Body of pancreas (tissue), 4 donors: ENCODE results near the gene KLK2. TPM values are rescaled to one million over a fixed set of nuclear protein-coding genes. Genes with fewer than 3 reads are reported as not detected.

Experiments used
- ATAC-seq: fragments of 150-250 bp; one replicate; pipeline ENCODE4 v1.9.1; 2016
- DNase-seq, 4 donors: peaks; one replicate each; pipeline ENCODE4 v3.0.0-alpha.2; 2019
- H3K27ac ChIP-seq, 4 donors: fragments of 200-600 bp; sonication (generic); 1 replicate in 3 of 4; 2 replicates in 1 of 4; pipeline versions ENCODE4 v1.5.1 to v1.6.1; 2016 to 2019; ENCODE audit warnings: mild to moderate bottlenecking in 1 of 4, mixed read lengths in 1 of 4, moderate library complexity in 1 of 4
- H3K27me3 ChIP-seq, 2 donors: fragments of 200-600 bp; sonication (generic); one replicate each; pipeline ENCODE4 v1.6.0; 2016; ENCODE audit warnings: mild to moderate bottlenecking in 1 of 2
- H3K36me3 ChIP-seq, 2 donors: fragments of 200-600 bp; sonication (generic); replicated peaks in 1 of 2; 2 replicates each; pipeline ENCODE4 v1.5.1; 2016; ENCODE audit warnings: low read depth in 2 of 2; ENCODE audit not compliant: insufficient read depth in 1 of 2
- H3K4me1 ChIP-seq: fragments of 200-600 bp; sonication (generic); one replicate; pipeline ENCODE4 v1.6.0; 2016
- H3K4me3 ChIP-seq, 2 donors: fragments of 200-600 bp; sonication (generic); 1 replicate in 1 of 2; 2 replicates in 1 of 2; pipeline ENCODE4 v1.5.1; 2016 to 2019
- H3K9me3 ChIP-seq, 3 donors: fragments of 200-600 bp; sonication (generic); 1 replicate in 2 of 3; 2 replicates in 1 of 3; pipeline ENCODE4 v1.5.1; 2016
- POLR2A ChIP-seq, 3 donors: fragments of 450-650 bp; IDR thresholded peaks; one replicate each; pipeline ENCODE4 v1.6.1; 2016; ENCODE audit warnings: antibody characterized with exemption in 3 of 3, mild to moderate bottlenecking in 2 of 3
- WGBS, 2 donors: methylation state at CpG; one replicate each; pipeline ENCODE4 v1.1.5; 2017; 5-methylcytosine and 5-hydroxymethylcytosine counted together
- intact Hi-C: fragments of 100-400 bp; cut with DNase I; formaldehyde crosslinking; loops from one replicate; pipeline ENCODE4 v1.15.1; 2023
- total RNA-seq, 2 donors: library from RNA; depleted of rRNA; stranded (reverse); fragments of >200 nt; gene quantifications; one replicate each; pipeline ENCODE4 v1.1.0, GENCODE V29; 2016
- TF ChIP-seq, protein P1 (sequence below), 7 experiments: fragments of 450-650 bp in 4 of 7; fragments of 200-600 bp in 3 of 7; sonication (generic) in 3 of 7; IDR thresholded peaks; one replicate each; pipeline ENCODE4 v1.5.1; 2016 to 2019; ENCODE audit warnings: antibody characterized with exemption in 7 of 7

Gene KLK2
- total RNA-seq, 2 donors from 2014 or later, result not detected

DNA sequence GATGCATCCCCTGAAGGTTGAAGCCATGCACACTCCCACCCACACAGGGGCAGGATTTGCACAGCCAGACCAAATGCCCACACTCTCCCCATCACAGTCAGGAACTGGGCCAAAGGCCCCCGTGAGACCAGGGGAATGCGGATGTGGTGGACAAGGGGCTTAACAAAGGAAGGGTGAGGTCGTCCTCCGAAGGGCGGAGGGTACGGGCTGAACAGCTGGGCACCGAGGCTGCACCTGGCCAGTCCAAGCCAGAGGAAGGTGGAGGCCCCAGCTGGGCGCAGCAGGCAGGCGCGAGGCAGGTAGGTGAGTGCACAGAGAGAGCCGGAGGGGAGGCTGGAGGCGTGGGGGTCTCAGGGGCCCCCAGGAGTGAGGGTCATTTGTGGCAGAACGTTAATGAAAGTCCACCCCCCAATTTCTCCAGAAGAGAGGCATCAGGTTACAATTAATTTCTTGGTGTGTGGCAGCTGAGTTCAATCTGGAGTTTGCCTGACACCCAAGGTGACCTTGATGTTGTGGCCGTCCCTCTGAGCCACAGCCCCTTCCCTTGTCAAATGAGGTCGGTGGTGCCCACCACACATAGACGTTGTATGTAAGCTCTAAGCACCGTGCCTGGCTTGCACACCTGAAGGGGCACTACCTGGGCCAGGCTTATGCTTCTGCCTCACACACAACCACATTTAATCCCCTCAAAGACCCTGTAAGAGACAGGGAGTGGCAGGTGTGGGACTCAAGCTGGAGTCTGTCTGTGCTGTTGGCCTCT lies 42.8 kb upstream of the KLK2 start:
- TF ChIP-seq, protein P1, sequence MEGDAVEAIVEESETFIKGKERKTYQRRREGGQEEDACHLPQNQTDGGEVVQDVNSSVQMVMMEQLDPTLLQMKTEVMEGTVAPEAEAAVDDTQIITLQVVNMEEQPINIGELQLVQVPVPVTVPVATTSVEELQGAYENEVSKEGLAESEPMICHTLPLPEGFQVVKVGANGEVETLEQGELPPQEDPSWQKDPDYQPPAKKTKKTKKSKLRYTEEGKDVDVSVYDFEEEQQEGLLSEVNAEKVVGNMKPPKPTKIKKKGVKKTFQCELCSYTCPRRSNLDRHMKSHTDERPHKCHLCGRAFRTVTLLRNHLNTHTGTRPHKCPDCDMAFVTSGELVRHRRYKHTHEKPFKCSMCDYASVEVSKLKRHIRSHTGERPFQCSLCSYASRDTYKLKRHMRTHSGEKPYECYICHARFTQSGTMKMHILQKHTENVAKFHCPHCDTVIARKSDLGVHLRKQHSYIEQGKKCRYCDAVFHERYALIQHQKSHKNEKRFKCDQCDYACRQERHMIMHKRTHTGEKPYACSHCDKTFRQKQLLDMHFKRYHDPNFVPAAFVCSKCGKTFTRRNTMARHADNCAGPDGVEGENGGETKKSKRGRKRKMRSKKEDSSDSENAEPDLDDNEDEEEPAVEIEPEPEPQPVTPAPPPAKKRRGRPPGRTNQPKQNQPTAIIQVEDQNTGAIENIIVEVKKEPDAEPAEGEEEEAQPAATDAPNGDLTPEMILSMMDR (IDR thresholded peaks at IDR 0.05), result no peak
- no peak for TF ChIP-seq POLR2A (IDR thresholded peaks at IDR 0.05)

DNA sequence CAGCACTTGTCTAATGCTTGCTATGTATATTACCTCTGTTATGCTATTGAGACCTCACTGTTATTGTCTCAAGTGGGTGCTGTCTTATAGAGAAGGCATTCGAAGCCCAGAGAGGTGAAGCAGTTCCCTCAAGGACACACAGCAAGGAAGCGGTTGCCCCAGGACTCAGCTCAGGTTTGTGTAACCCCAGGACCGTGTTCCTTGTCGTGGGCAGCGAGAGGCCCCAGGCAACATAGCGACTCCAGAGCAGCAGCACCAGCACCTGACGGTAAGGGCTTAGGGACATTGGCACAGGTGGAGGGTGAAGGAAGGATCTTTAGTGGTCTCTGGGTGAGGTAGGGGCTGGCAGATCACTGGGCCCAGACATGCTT lies 42.2 kb upstream of the KLK2 start:
- H3K27ac ChIP-seq, result no peak overlapping the region
- no peaks in the 10 kb centered on the region for H3K36me3 ChIP-seq
- TF ChIP-seq, protein P1 (IDR thresholded peaks at IDR 0.05), result no peak
- ATAC-seq, result no peak
- H3K4me1 ChIP-seq, result peaks cover 9% of the 10 kb centered on the region
- intact Hi-C loops, result no loop called here
- H3K4me3 ChIP-seq, result no peak overlapping the region
- 79 to 100% methylated on average over 1 to 7 of the region's 7 CpGs for WGBS, 2 donors
- no peak for DNase-seq
- H3K9me3 ChIP-seq, result no peaks in the 10 kb centered on the region
- no peaks in the 10 kb centered on the region for H3K27me3 ChIP-seq

More for the DNA sequence above, 42.8 kb upstream of the KLK2 start:
- WGBS, 2 donors, result 53 to 72% methylated on average over 11 to 17 of the region's 17 CpGs
- H3K27me3 ChIP-seq, result no peaks in the 10 kb centered on the region
- peaks cover 9% of the 10 kb centered on the region for H3K4me1 ChIP-seq
- intact Hi-C loops, result no loop called here
- H3K4me3 ChIP-seq, result no peak overlapping the region
- no peaks in the 10 kb centered on the region for H3K36me3 ChIP-seq
- ATAC-seq (no peak), DNase-seq (no peak)
- no peaks in the 10 kb centered on the region for H3K9me3 ChIP-seq
- no peak overlapping the region for H3K27ac ChIP-seq

DNA sequence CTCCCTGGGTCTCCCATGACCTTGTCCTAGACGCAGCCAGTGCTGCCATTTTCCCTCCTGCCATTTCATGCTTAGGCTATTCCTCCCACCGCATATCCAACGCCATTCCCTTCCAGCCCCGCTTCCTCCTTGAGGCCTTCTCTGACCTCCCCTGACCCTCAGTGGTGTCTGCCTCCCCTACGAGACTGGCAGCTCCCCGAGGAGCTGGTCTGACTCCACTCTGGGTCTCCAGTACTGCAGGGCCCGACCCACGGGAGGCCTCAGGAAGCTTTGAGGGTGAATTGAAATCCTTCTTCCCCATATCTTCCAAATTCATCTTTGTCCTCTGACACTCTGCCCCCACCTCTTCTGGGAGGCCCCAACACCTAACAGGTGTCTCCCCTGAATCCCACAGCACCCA lies 40.6 kb upstream of the KLK2 start:
- H3K9me3 ChIP-seq, result no peaks in the 10 kb centered on the region
- TF ChIP-seq, protein P1 (IDR thresholded peaks at IDR 0.05), result no peak
- no peak for TF ChIP-seq POLR2A (IDR thresholded peaks at IDR 0.05)
- intact Hi-C loops, result no loop called here
- DNase-seq (no peak), ATAC-seq (no peak)
- no peaks in the 10 kb centered on the region for H3K36me3 ChIP-seq
- H3K4me1 ChIP-seq, result peaks cover 14% of the 10 kb centered on the region
- H3K27ac ChIP-seq, result no peak overlapping the region
- H3K4me3 ChIP-seq, result no peak overlapping the region
- 90 to 91% methylated on average over 8 of the region's 8 CpGs for WGBS, 2 donors
- no peaks in the 10 kb centered on the region for H3K27me3 ChIP-seq

DNA sequence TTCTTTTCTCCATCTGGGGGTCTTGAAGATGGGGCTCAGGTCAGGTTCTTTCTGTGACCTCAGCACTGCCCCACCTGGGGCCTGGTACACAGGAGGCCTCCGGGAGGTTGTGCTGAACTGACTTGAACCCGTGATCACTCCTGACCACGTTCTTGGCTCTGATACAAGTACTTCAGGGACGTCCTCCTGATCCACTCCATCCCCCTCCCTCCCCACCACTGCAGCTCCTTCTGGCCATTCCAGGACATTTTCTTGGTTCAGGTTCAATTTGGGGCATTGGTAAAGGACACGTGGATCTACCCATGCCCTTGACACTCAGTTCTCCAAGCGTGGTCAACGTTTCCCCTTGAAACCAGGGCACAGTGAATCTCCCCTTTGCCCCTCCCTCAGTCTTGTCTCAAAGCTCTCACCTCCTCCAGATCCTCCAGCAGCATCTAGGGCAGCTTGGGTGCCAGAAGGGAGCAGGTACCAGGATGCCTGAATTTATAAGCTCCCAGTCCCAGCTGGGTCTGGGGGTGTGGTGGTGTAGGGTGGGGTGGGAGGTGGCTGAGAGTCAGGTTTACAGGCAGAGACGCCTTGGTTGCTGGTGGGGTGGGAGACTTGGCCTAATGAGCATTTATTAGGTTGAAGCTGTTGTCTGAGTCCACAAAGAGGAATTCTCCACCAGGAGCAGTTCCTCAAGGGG lies 40.0 kb upstream of the KLK2 start, which contains the start of gene KLK15:
Gene KLK15, minus strand, starts transcription at position 458 of the 685 bp plus-strand sequence. CDS start 2,082 bp downstream, outside the sequence.
- Histone ChIP-seq H3K4me1 (peaks cover 14% of the 10 kb centered on the region), H3K36me3 (no peaks in the 10 kb centered on the region), H3K27me3 (no peaks in the 10 kb centered on the region), H3K4me3 (no peak within 1 kb of the TSS), H3K27ac (no peak within 1 kb of the TSS), H3K9me3 (no peaks in the 10 kb centered on the region)
- 52 to 57% methylated on average over 8 of the region's 8 CpGs for WGBS, 2 donors
- ATAC-seq (no peak), DNase-seq (no peak)
- TF ChIP-seq POLR2A (IDR thresholded peaks at IDR 0.05), result no peak
- TF ChIP-seq, protein P1 (IDR thresholded peaks at IDR 0.05), result no peak
- intact Hi-C loops, result no loop called here
